ENCODE results near the gene SLC9A7. TPM values are rescaled to one million over a fixed set of nuclear protein-coding genes. Genes with fewer than 3 reads are reported as not detected.

Gene SLC9A7
- total RNA-seq, 2 donors from 2014 or later = 1.4 to 2.2 TPM

DNA sequence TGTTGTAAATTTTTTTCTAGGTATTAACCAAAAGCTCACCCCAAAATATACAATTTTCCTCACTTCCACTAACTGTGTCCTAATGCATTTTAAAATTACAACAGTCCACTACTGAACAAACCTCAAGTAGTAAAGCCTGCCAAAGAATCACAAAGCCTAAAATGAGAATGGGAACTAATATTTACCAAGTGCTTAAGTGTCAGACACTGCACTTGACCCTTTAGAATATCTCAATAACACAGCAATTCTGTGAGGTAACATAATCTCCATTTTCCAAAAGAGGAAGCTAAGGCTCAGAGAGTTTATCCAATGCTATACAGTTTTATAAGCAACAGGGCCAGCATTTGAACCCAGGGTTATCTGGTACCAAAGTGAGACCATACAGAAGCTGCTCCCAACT, 4.9 kb downstream of the SLC9A7 start:
- no peaks in the 10 kb centered on the region for H3K36me3 ChIP-seq
- TF ChIP-seq, protein P1, sequence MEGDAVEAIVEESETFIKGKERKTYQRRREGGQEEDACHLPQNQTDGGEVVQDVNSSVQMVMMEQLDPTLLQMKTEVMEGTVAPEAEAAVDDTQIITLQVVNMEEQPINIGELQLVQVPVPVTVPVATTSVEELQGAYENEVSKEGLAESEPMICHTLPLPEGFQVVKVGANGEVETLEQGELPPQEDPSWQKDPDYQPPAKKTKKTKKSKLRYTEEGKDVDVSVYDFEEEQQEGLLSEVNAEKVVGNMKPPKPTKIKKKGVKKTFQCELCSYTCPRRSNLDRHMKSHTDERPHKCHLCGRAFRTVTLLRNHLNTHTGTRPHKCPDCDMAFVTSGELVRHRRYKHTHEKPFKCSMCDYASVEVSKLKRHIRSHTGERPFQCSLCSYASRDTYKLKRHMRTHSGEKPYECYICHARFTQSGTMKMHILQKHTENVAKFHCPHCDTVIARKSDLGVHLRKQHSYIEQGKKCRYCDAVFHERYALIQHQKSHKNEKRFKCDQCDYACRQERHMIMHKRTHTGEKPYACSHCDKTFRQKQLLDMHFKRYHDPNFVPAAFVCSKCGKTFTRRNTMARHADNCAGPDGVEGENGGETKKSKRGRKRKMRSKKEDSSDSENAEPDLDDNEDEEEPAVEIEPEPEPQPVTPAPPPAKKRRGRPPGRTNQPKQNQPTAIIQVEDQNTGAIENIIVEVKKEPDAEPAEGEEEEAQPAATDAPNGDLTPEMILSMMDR (IDR thresholded peaks at IDR 0.05) = no peak
- H3K4me3 ChIP-seq = no peak overlapping the region
- intact Hi-C loops (cut with DNase I) = no loop called here
- no peak overlapping the region for H3K27ac ChIP-seq
- DNase-seq = no peak
- H3K4me1 ChIP-seq = no peaks in the 10 kb centered on the region
- no peak overlapping the region for H3K9ac ChIP-seq (ENCODE audit: low read depth in 2 of 2, low read length in 2 of 2)
- no peaks in the 10 kb centered on the region for H3K27me3 ChIP-seq
- no peaks in the 10 kb centered on the region for H3K9me3 ChIP-seq

DNA sequence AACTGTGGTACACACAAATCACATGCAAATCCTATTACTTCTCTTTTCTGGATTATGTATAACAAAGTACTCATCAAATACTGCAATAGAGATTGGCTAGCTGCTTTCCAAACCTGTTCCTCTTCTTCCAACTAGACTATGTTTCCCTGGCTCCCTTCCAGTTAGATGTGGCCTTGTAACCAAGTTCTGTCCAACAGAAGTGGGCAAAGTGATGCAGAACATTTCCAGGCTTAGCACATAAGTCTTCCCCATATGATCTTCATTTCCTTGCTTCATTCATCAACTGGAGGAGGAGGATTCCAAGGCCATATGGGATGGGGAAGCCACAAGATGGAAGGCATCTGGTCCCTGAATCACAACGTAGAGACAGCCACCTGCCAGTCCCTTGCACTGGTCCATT, 8.0 kb downstream of the SLC9A7 start:
- Histone ChIP-seq H3K27ac (no peak overlapping the region), H3K4me1 (no peaks in the 10 kb centered on the region), H3K9me3 (no peaks in the 10 kb centered on the region), H3K9ac (ENCODE audit: low read depth in 2 of 2, low read length in 2 of 2) (no peak overlapping the region), H3K27me3 (no peaks in the 10 kb centered on the region), H3K4me3 (no peak overlapping the region), H3K36me3 (no peaks in the 10 kb centered on the region)
- DNase-seq = no peak
- intact Hi-C loops (cut with DNase I) = no loop called here
- TF ChIP-seq, protein P1 (IDR thresholded peaks at IDR 0.05) = no peak

DNA sequence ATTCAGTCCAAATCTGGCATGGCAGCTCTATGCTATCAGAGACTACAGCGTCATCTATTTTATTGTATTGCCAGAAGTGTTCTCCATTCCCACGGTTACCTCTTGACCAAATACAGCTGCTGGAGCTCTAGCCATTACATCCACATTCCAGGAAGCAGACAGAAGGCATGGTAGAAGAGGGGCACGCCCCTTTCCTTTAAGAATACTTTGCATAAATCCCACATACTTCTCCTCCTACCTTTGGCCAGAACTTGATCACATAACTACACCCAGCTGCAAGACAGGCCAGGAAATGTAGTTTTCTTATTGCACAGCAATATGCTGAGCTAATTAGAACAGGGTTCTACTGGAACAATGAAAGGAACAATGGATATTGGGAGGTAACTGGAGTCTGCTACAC, 14.9 kb downstream of the SLC9A7 start:
- no peaks in the 10 kb centered on the region for H3K27me3 ChIP-seq
- H3K9ac ChIP-seq (ENCODE audit: low read depth in 2 of 2, low read length in 2 of 2) = no peak overlapping the region
- no peaks in the 10 kb centered on the region for H3K4me1 ChIP-seq
- H3K36me3 ChIP-seq = no peaks in the 10 kb centered on the region
- TF ChIP-seq, protein P1 (IDR thresholded peaks at IDR 0.05) = no peak
- no peak overlapping the region for H3K27ac ChIP-seq
- no peaks in the 10 kb centered on the region for H3K9me3 ChIP-seq
- DNase-seq = no peak
- no peak overlapping the region for H3K4me3 ChIP-seq
- intact Hi-C loops (cut with DNase I) = no loop called here

DNA sequence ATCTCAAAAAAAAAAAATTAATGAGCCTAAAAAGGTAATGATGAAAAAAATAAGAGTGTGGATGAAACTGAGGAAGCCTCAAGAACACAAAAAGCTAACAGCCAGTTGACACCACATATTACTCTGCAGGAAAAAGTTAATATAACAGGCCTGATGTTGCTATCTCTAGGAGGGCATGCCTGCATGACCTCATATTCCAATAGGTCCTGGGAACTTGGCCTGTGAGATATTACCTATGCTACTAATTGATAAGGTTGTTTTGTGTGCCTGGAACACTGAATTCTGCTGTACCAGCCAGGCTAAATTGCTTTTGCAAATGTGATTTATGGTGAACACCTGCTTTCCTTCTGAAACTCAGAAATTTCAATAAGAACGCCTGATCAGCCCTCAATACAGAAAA, 15.9 kb downstream of the SLC9A7 start:
- Histone ChIP-seq H3K27ac (no peak overlapping the region), H3K36me3 (no peaks in the 10 kb centered on the region), H3K4me1 (no peaks in the 10 kb centered on the region), H3K9ac (ENCODE audit: low read depth in 2 of 2, low read length in 2 of 2) (no peak overlapping the region), H3K4me3 (no peak overlapping the region), H3K9me3 (no peaks in the 10 kb centered on the region), H3K27me3 (no peaks in the 10 kb centered on the region)
- DNase-seq = no peak
- intact Hi-C loops (cut with DNase I) = no loop called here
- TF ChIP-seq, protein P1 (IDR thresholded peaks at IDR 0.05) = no peak

DNA sequence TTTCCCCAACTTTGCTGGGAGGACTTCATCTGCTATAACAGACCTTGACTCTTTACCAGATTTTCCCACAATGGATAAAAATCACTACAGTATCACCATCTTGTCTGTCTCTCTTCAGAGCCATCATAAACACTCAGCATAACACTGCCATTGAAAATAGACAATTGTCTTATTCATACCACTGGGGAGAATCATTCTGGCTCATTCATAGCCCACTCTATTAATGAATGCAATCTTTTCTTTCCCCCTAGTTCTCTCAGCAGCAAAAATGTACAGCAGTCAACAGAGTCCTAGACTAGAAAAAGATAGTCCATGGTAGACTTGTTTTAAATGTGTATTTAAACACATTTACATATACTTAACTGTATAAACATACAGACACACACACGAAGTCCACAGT, 19.2 kb downstream of the SLC9A7 start:
- no peaks in the 10 kb centered on the region for H3K9me3 ChIP-seq
- H3K27me3 ChIP-seq = no peaks in the 10 kb centered on the region
- H3K36me3 ChIP-seq = no peaks in the 10 kb centered on the region
- DNase-seq = no peak
- H3K4me3 ChIP-seq = no peak overlapping the region
- H3K4me1 ChIP-seq = no peaks in the 10 kb centered on the region
- no peak overlapping the region for H3K27ac ChIP-seq
- H3K9ac ChIP-seq (ENCODE audit: low read depth in 2 of 2, low read length in 2 of 2) = no peak overlapping the region
- TF ChIP-seq, protein P1 (IDR thresholded peaks at IDR 0.05) = no peak
- intact Hi-C loops (cut with DNase I) = no loop called here

DNA sequence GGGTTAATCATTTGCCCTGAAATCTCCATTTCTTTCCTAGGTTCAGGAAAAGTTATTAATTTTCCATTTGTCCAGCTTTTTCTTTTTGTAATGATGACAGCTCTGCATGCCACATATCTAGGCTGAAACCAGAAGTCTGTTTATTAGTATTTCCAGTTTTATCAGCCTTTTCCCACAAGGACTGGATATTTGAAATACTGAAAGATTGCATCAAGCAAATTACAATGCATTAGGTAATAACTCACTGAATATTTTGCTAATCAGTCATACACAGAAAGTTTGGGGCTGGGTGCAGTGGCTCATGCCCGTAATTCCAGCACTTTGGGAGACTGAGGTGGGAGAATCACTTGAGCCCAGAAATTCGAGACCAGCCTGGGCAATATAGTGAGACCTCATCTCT, 21.5 kb downstream of the SLC9A7 start:
- intact Hi-C loops (cut with DNase I) = no loop called here
- no peak for DNase-seq
- Histone ChIP-seq H3K4me3 (no peak overlapping the region), H3K27ac (no peak overlapping the region), H3K36me3 (no peaks in the 10 kb centered on the region), H3K9me3 (no peaks in the 10 kb centered on the region), H3K4me1 (no peaks in the 10 kb centered on the region), H3K9ac (ENCODE audit: low read depth in 2 of 2, low read length in 2 of 2) (no peak overlapping the region), H3K27me3 (no peaks in the 10 kb centered on the region)
- TF ChIP-seq, protein P1 (IDR thresholded peaks at IDR 0.05) = no peak
